GM10266 (cell line): ENCODE measurements around the gene SMIM35.

ENCODE experiments used
- DNase-seq: peaks from one replicate; pipeline ENCODE4 v3.0.0; 2012; ENCODE audit errors: extremely low spot score
- CTCF ChIP-seq: IDR thresholded peaks from 2 replicates; pipeline ENCODE4 v1.5.1; 2012; ENCODE audit warnings: mild to moderate bottlenecking, low read depth; ENCODE audit not compliant: control insufficient read depth, insufficient read depth; ENCODE audit errors: missing control alignments

The SMIM35 gene

GRCh38 chr11:118005224-118006152 is 81.3 kb downstream of the SMIM35 start:
- no peak for DNase-seq
- no peak for TF ChIP-seq CTCF

GRCh38 chr11:118004543-118005223 is 82.1 kb downstream of the SMIM35 start:
- TF ChIP-seq CTCF = no peak
- no peak for DNase-seq

- no peak for DNase-seq
- TF ChIP-seq CTCF = no peak
Measured at GRCh38 chr11:118003456-118003855, 83.3 kb downstream of the SMIM35 start.

GRCh38 chr11:118002541-118003423 is 84.0 kb downstream of the SMIM35 start:
- no peak for DNase-seq
- no peak for TF ChIP-seq CTCF

- no peak for TF ChIP-seq CTCF
- DNase-seq = no peak
Measured at GRCh38 chr11:118002010-118002540, 84.7 kb downstream of the SMIM35 start.

- no peak for TF ChIP-seq CTCF
- DNase-seq = no peak
Measured at GRCh38 chr11:118001494-118001971, 85.2 kb downstream of the SMIM35 start.
